GM12878 (cell line): ENCODE measurements around the gene ZSWIM6. TPM values are rescaled to one million over a fixed set of nuclear protein-coding genes. Genes with fewer than 3 reads are reported as not detected.

Experiments
- ATAC-seq: fragments of 200-7000 bp; cut with Tn5 transposase; 3 replicates; pipeline ENCODE4 v1.9.1; 2020; ENCODE audit warnings: mild to moderate bottlenecking, moderate library complexity
- BruUV-seq: library from RNA; stranded (reverse); fragments of 400-500 nt; replicated peaks from 2 replicates; lab custom pipeline; 2021; lab: Mats Ljungman, UMichigan
- CTCF ChIA-PET: fragments of 300-600 bp; sonication (Branson Sonifier 250); formaldehyde crosslinking; extraction: SDS; loops from one replicate; lab custom pipeline; 2021; ENCODE audit warnings: inconsistent platforms; lab: Yijun Ruan, JAX
- POLR2A ChIA-PET: fragments of 350-600 bp; formaldehyde crosslinking; extraction: SDS; loops from one replicate; lab custom pipeline; 2021; ENCODE audit warnings: inconsistent platforms; lab: Charles Lee
- RAD21 ChIA-PET: fragments of 300-600 bp; sonication (Branson Sonifier 250); formaldehyde crosslinking; loops from one replicate; lab custom pipeline; 2023; ENCODE audit warnings: antibody characterized with exemption; ENCODE audit not compliant: unreplicated experiment; lab: Charles Lee
- SMC1A ChIA-PET: fragments of 300-600 bp; sonication (Branson Sonifier 250); formaldehyde crosslinking; loops from one replicate; lab custom pipeline; 2023; ENCODE audit not compliant: unreplicated experiment, uncharacterized antibody; lab: Charles Lee
- DNase-seq: peaks from one replicate; pipeline ENCODE4 v3.0.0-alpha.2; 2011; ENCODE audit warnings: low read depth, low spot score
- FAIRE-seq: peaks from 3 replicates; lab custom pipeline; 2011; peaks lifted over from hg19 to GRCh38; lab: Jason Lieb, UNC
- H2AFZ ChIP-seq: 2 replicates; pipeline ENCODE4 v1.6.0; 2011; ENCODE audit warnings: low read depth, low read length, control low read depth; ENCODE audit not compliant: control insufficient read depth
- H3K27ac ChIP-seq: 2 replicates; pipeline ENCODE4 v1.5.1; 2011; ENCODE audit warnings: control low read depth; ENCODE audit not compliant: control insufficient read depth, insufficient read depth
- H3K27me3 ChIP-seq, 2 experiments: replicated peaks in 1 of 2; 2 replicates each; pipeline versions ENCODE4 v1.6.0 to v1.6.1; 2011; ENCODE audit warnings: low read length in 1 of 2; ENCODE audit not compliant: control insufficient read depth in 2 of 2, insufficient read depth in 2 of 2
- H3K36me3 ChIP-seq, 2 experiments: 2 replicates each; pipeline ENCODE4 v1.5.1; 2011; ENCODE audit warnings: low read length in 1 of 2; ENCODE audit not compliant: control insufficient read depth in 2 of 2, insufficient read depth in 2 of 2
- H3K4me1 ChIP-seq: 2 replicates; pipeline ENCODE4 v1.6.1; 2011; ENCODE audit warnings: mild to moderate bottlenecking, low read length, moderate library complexity, mixed read lengths; ENCODE audit not compliant: control insufficient read depth, insufficient read depth
- H3K4me2 ChIP-seq: 2 replicates; pipeline ENCODE4 v1.6.0; 2011; ENCODE audit warnings: control low read depth; ENCODE audit not compliant: control insufficient read depth, insufficient read depth
- H3K4me3 ChIP-seq: fragments of 200-600 bp; sonication (generic); 2 replicates; pipeline ENCODE4 v1.5.1; 2016
- H3K79me2 ChIP-seq: 2 replicates; pipeline ENCODE4 v1.6.0; 2011; ENCODE audit warnings: low read length; ENCODE audit not compliant: control insufficient read depth, insufficient read depth
- H3K9ac ChIP-seq: 2 replicates; pipeline ENCODE4 v1.8.0; 2011; ENCODE audit warnings: low read length, control low read depth, mixed read lengths; ENCODE audit not compliant: control insufficient read depth, insufficient read depth
- H3K9me3 ChIP-seq: replicated peaks from 3 replicates; pipeline ENCODE4 v1.5.1; 2011; ENCODE audit warnings: mild to moderate bottlenecking, low read length; ENCODE audit not compliant: control insufficient read depth, insufficient read depth
- H4K20me1 ChIP-seq: 2 replicates; pipeline ENCODE4 v1.6.0; 2011; ENCODE audit not compliant: control insufficient read depth, insufficient read depth
- BACH1 ChIP-seq: fragments of 450-650 bp; IDR thresholded peaks from 2 replicates; pipeline ENCODE4 v1.6.1; 2017; ENCODE audit warnings: mild to moderate bottlenecking, borderline replicate concordance
- CBX5 ChIP-seq: sonication (generic); IDR thresholded peaks from 2 replicates; pipeline ENCODE4 v1.6.1; 2016; ENCODE audit warnings: low read depth, moderate library complexity, mild to moderate bottlenecking, inconsistent platforms
- CHD2 ChIP-seq: IDR thresholded peaks from 2 replicates; pipeline ENCODE4 v1.6.1; 2011; ENCODE audit warnings: low read depth, low read length, improper control_type of control experiment, borderline replicate concordance
- DPF2 ChIP-seq: fragments of 450-650 bp; IDR thresholded peaks from 2 replicates; pipeline ENCODE4 v1.6.1; 2017; ENCODE audit warnings: mild to moderate bottlenecking
- FOXM1 ChIP-seq: IDR thresholded peaks from 2 replicates; pipeline ENCODE4 v1.6.1; 2012; ENCODE audit warnings: low read depth, mild to moderate bottlenecking, inconsistent platforms, low read length, moderate library complexity
- KDM1A ChIP-seq: fragments of 200-600 bp; sonication (generic); IDR thresholded peaks from 2 replicates; pipeline ENCODE4 v1.6.1; 2016; ENCODE audit warnings: borderline replicate concordance
- NFIC ChIP-seq: IDR thresholded peaks from 2 replicates; pipeline ENCODE4 v1.6.1; 2012; ENCODE audit warnings: low read depth, mild to moderate bottlenecking, inconsistent platforms, low read length, moderate library complexity
- NFYA ChIP-seq: IDR thresholded peaks from 2 replicates; pipeline ENCODE4 v1.6.1; 2011; ENCODE audit warnings: low read depth, mild to moderate bottlenecking, low read length, improper control_type of control experiment, borderline replicate concordance
- NR2F1 ChIP-seq: fragments of 450-650 bp; conservative IDR thresholded peaks from 2 replicates; pipeline ENCODE4 v1.6.1; 2017; ENCODE audit warnings: mild to moderate bottlenecking
- POLR2AphosphoS5 ChIP-seq: IDR thresholded peaks from 2 replicates; pipeline ENCODE4 v1.6.1; 2011; ENCODE audit warnings: mild to moderate bottlenecking, low read length, inconsistent platforms
- RBBP5 ChIP-seq: fragments of 200-600 bp; sonication (generic); conservative IDR thresholded peaks from 2 replicates; pipeline ENCODE4 v1.6.1; 2016
- TAF1 ChIP-seq: IDR thresholded peaks from 2 replicates; pipeline ENCODE4 v1.6.1; 2011; ENCODE audit warnings: mild to moderate bottlenecking, low read depth, low read length, borderline replicate concordance
- TARDBP ChIP-seq: IDR thresholded peaks from 2 replicates; pipeline ENCODE4 v1.6.1; 2016; ENCODE audit warnings: borderline replicate concordance
- TBL1XR1 ChIP-seq: IDR thresholded peaks from 2 replicates; pipeline ENCODE4 v1.6.1; 2012; ENCODE audit warnings: low read depth, low read length, improper control_type of control experiment
- YY1 ChIP-seq: IDR thresholded peaks from 2 replicates; pipeline ENCODE4 v1.6.1; 2011; ENCODE audit warnings: low read depth, mild to moderate bottlenecking, low read length
- ZBTB4 ChIP-seq: fragments of 450-650 bp; formaldehyde crosslinking; IDR thresholded peaks from 2 replicates; pipeline ENCODE4 v1.4.0; 2022; ENCODE audit warnings: mild to moderate bottlenecking, moderate library complexity
- ZNF207 ChIP-seq: fragments of 450-650 bp; IDR thresholded peaks from 2 replicates; pipeline ENCODE4 v1.6.1; 2014; ENCODE audit warnings: antibody characterized with exemption, mild to moderate bottlenecking, borderline replicate concordance
- ZNF384 ChIP-seq: IDR thresholded peaks from 2 replicates; pipeline ENCODE4 v1.6.1; 2012; ENCODE audit warnings: low read depth, mild to moderate bottlenecking, low read length, improper control_type of control experiment, borderline replicate concordance
- WGBS: methylation state at CpG from one replicate; pipeline ENCODE4 v1.1.6; 2016; ENCODE audit warnings: low lambda C conversion rate; ENCODE audit not compliant: insufficient replicate concordance, insufficient coverage; ENCODE audit errors: missing lambda C conversion rate; 5-methylcytosine and 5-hydroxymethylcytosine counted together
- in situ Hi-C: fragments of 300-500 bp; cut with MboI; formaldehyde crosslinking; loops from 9 replicates; pipeline ENCODE4 v1.14.3; 2018; ENCODE audit warnings: mixed read lengths
- intact Hi-C: fragments of 100-400 bp; cut with micrococcal nuclease; formaldehyde crosslinking; loops from one replicate; pipeline ENCODE4 v1.14.2; 2022; ENCODE audit not compliant: unreplicated experiment
- polyA plus RNA-seq, 11 experiments: library from polyadenylated mRNA; depleted of rRNA in 4 of 11; unstranded in 6 of 11; stranded (reverse) in 5 of 11; fragments of >200 nt; fragmentation: Nextera tagmentation in 4 of 11; fragmentation: Illumina TruSeq in 1 of 11; extraction: Ambion mirVana in 4 of 11; extraction: Trizol in 1 of 11; gene quantifications; 1 replicate in 1 of 11; 2 replicates in 10 of 11; pipeline versions ENCODE4 v1.2.1 to v1.2.3, GENCODE V29; 2011 to 2016; ENCODE audit warnings: inconsistent platforms in 2 of 11, missing spikeins in 2 of 11, low read depth in 1 of 11
- total RNA-seq, 4 experiments: library from RNA; depleted of rRNA in 3 of 4; stranded (reverse); fragments of >200 nt in 3 of 4; fragmentation: Illumina TruSeq in 1 of 4; extraction: Trizol in 1 of 4; gene quantifications; 2 replicates each; pipeline versions ENCODE4 v1.2.1 to v1.2.3, GENCODE V29; 2013 to 2021

ZSWIM6 gene
- total and polyA plus RNA-seq, 10 of the 15 experiments (the other 5 are each of a cell fraction or from before 2014, with no cell fraction given), result 0.53 to 6.2 (median 3.4) TPM

GRCh38 chr5:61346511-61346910 is 14.5 kb downstream of the ZSWIM6 start:
- Histone ChIP-seq H3K36me3 (no peaks in the 10 kb centered on the region), H4K20me1 (no peaks in the 10 kb centered on the region), H3K27me3 (no peaks in the 10 kb centered on the region), H3K9me3 (no peaks in the 10 kb centered on the region), H2AFZ (no peak overlapping the region), H3K9ac (no peak overlapping the region), H3K4me3 (no peak overlapping the region), H3K4me1 (no peaks in the 10 kb centered on the region), H3K4me2 (no peak overlapping the region), H3K79me2 (no peaks in the 10 kb centered on the region), H3K27ac (no peak overlapping the region)
- POLR2A ChIA-PET, result interaction anchor here (0.6 kb wide), 1 partner anchor 612 kb away, joined by 3 read pairs; no protein-coding TSS in a partner anchor
- intact Hi-C loops (no loop called here), in situ Hi-C loops (no loop called here)
- WGBS, result 34% methylated on average over 2 of the region's 2 CpGs
- CTCF ChIA-PET, result interaction anchor here (0.6 to 5.1 kb wide), 5 partner anchors 8 to 311 kb away, joined by 3 to 24 read pairs (median 4); no protein-coding TSS in a partner anchor
- RAD21 ChIA-PET, result interaction anchor here (1.8 kb wide), 1 partner anchor 15 kb away, joined by 4 read pairs; the partner anchor contains the start of gene ZSWIM6
- no peak for FAIRE-seq
- ATAC-seq, result no peak
- DNase-seq, result no peak
- TF ChIP-seq CBX5, result no peak
- TF ChIP-seq ZNF207, result no peak
- no peak for TF ChIP-seq YY1
- TF ChIP-seq CHD2, result no peak
- no peak for TF ChIP-seq KDM1A
- TF ChIP-seq NR2F1, result no peak
- no peak for TF ChIP-seq ZBTB4 (CRISPR knock-in tag)
- no peak for TF ChIP-seq RBBP5
- no peak for TF ChIP-seq NFIC
- no peak for TF ChIP-seq TARDBP
- TF ChIP-seq DPF2, result no peak
- no peak for TF ChIP-seq POLR2AphosphoS5
- TF ChIP-seq NFYA, result no peak
- no peak for TF ChIP-seq TAF1
- TF ChIP-seq BACH1, result no peak
- no peak for TF ChIP-seq TBL1XR1
- no peak for TF ChIP-seq FOXM1
- TF ChIP-seq ZNF384, result no peak
- SMC1A ChIA-PET, result interaction anchor here (0.6 to 1.6 kb wide), 8 partner anchors 11 to 174 kb away, joined by 3 to 4 read pairs (median 3); no protein-coding TSS in a partner anchor
- no TSS peak for BruUV-seq
